ENCODE data around the gene ZDHHC8. TPM values are rescaled to one million over a fixed set of nuclear protein-coding genes. Genes with fewer than 3 reads are reported as not detected.

The ZDHHC8 gene
- total and polyA plus RNA-seq, 8 donors: 20.0 to 51.8 (median 27.8) TPM

GRCh38 chr22:20140521-20140964 is 8.9 kb downstream of the ZDHHC8 start:
- H3K4me3 ChIP-seq: no peak overlapping the region
- no peaks in the 10 kb centered on the region for H3K36me3 ChIP-seq
- intact Hi-C loops (cut with DNase I): loop anchor here in 1 of 3 donors (10.0 kb wide), 1 partner anchor 114 kb away; no protein-coding TSS in a partner anchor
- WGBS, 2 donors: 88 to 90% methylated on average over 17 of the region's 17 CpGs
- ATAC-seq (no peak), FAIRE-seq (no peak), DNase-seq (peak in 1 of 6 donors; percentile 67)
- H3K9me3 ChIP-seq: no peaks in the 10 kb centered on the region
- no peaks in the 10 kb centered on the region for H3K27me3 ChIP-seq
- H3K27ac ChIP-seq: no peak overlapping the region
- TF ChIP-seq CTCF (IDR thresholded peaks at IDR 0.05): no peak
- no peaks in the 10 kb centered on the region for H3K4me1 ChIP-seq

- FAIRE-seq: no peak
- DNase-seq: peak in 1 of 6 donors; percentile 67
- no peak for ATAC-seq
- no peak overlapping the region for H3K4me3 ChIP-seq
- no peaks in the 10 kb centered on the region for H3K27me3 ChIP-seq
- no peaks in the 10 kb centered on the region for H3K9me3 ChIP-seq
- H3K4me1 ChIP-seq: no peaks in the 10 kb centered on the region
- no peak for TF ChIP-seq CTCF (IDR thresholded peaks at IDR 0.05)
- H3K27ac ChIP-seq: no peak overlapping the region
- WGBS, 2 donors: 87 to 90% methylated on average over 22 of the region's 22 CpGs
- H3K36me3 ChIP-seq: no peaks in the 10 kb centered on the region
- intact Hi-C loops (cut with DNase I): loop anchor here in 1 of 3 donors (10.0 kb wide), 1 partner anchor 113 kb away; no protein-coding TSS in a partner anchor
Observed at GRCh38 chr22:20141186-20142077, 9.8 kb downstream of the ZDHHC8 start.

GRCh38 chr22:20142711-20143621 is 11.4 kb downstream of the ZDHHC8 start:
- no peaks in the 10 kb centered on the region for H3K36me3 ChIP-seq

More at GRCh38 chr22:20142711-20143621, 11.4 kb downstream of the ZDHHC8 start:
- DNase-seq (peak in 1 of 6 donors; percentile 73), ATAC-seq (no peak), FAIRE-seq (no peak)
- intact Hi-C loops (cut with DNase I): loop anchor here in 1 of 3 donors (10.0 kb wide), 1 partner anchor 112 kb away; no protein-coding TSS in a partner anchor
- Histone ChIP-seq H3K4me1 (no peaks in the 10 kb centered on the region), H3K27me3 (no peaks in the 10 kb centered on the region), H3K4me3 (no peak overlapping the region), H3K9me3 (no peaks in the 10 kb centered on the region), H3K27ac (no peak overlapping the region)
- TF ChIP-seq CTCF (IDR thresholded peaks at IDR 0.05): no peak
- WGBS, 2 donors: 93% methylated on average over 58 to 65 of the region's 65 CpGs

Data from pancreas (tissue), 10 donors.